Right ventricle myocardium superior (tissue), 1 donor: ENCODE results near the gene TMOD1. TPM values are rescaled to one million over a fixed set of nuclear protein-coding genes. Genes with fewer than 3 reads are reported as not detected.
A peak's percentile ranks its signal among the peaks of the same experiment; 100 is the strongest.
"Not testable (repeated sequence)": the region's sequence is repeated elsewhere in the genome, so short reads cannot be mapped to it uniquely, and the experiment has no call there.

Experiments
- ATAC-seq: fragments of 200-7000 bp; cut with Tn5 transposase; one replicate; pipeline ENCODE4 v1.9.1; 2020; ENCODE audit warnings: mild to moderate bottlenecking; ENCODE audit not compliant: poor library complexity
- DNase-seq: peaks from one replicate; pipeline ENCODE4 v3.0.0-alpha.2; 2020
- intact Hi-C: fragments of 100-400 bp; cut with DNase I; formaldehyde crosslinking; loops from one replicate; pipeline ENCODE4 v1.11.2; 2022
- total RNA-seq: library from RNA; stranded (reverse); fragmentation: NEBNext Ultra II Directional; extraction: Animal tissue kit (Norgen Biotek cat#: 25700); gene quantifications from one replicate; pipeline ENCODE4 v1.2.1, GENCODE V29; 2021
- donor health status: DM: no; HTN: yes; CAD: no; lungs with severe emphysema.

Gene TMOD1
- total RNA-seq, 1 donor from 2014 or later = 192 TPM

GRCh38 chr9:97491216-97491999, 10.1 kb upstream of the TMOD1 start:
- intact Hi-C loops = no loop called here
- ATAC-seq = no peak

GRCh38 chr9:97497558-97498375, 3.7 kb upstream of the TMOD1 start:
- DNase-seq, intact Hi-C loops, ATAC-seq: not testable (repeated sequence)

More at GRCh38 chr9:97491216-97491999, 10.1 kb upstream of the TMOD1 start:
- no peak for DNase-seq

GRCh38 chr9:97498846-97499245, 2.6 kb upstream of the TMOD1 start:
- intact Hi-C loops, DNase-seq, ATAC-seq: not testable (repeated sequence)

- ATAC-seq = no peak
- intact Hi-C loops = loop anchor here (10.0 kb wide), 2 partner anchors 55 to 95 kb away; no protein-coding TSS in a partner anchor
Measured at GRCh38 chr9:97500263-97500662, 1.2 kb upstream of the TMOD1 start.

GRCh38 chr9:97500765-97501176, 695 bp upstream of the TMOD1 start:
- DNase-seq = no peak
- intact Hi-C loops = loop anchor here (10.0 kb wide), 2 partner anchors 54 to 94 kb away; no protein-coding TSS in a partner anchor
- no peak for ATAC-seq

More at GRCh38 chr9:97500263-97500662, 1.2 kb upstream of the TMOD1 start:
- no peak for DNase-seq

- DNase-seq = no peak
- no peak for ATAC-seq
- intact Hi-C loops = loop anchor here (10.0 kb wide), 2 partner anchors 53 to 93 kb away; no protein-coding TSS in a partner anchor
Measured at GRCh38 chr9:97501972-97502221, 431 bp downstream of the TMOD1 start.

- intact Hi-C loops = loop anchor here (10.0 kb wide), 2 partner anchors 52 to 92 kb away; no protein-coding TSS in a partner anchor
- peak; percentile 52 for DNase-seq
Measured at GRCh38 chr9:97502222-97502983, 937 bp downstream of the TMOD1 start.

GRCh38 chr9:97502984-97503861, 1.8 kb downstream of the TMOD1 start:
- intact Hi-C loops = loop anchor here (10.0 kb wide), 2 partner anchors 52 to 92 kb away; no protein-coding TSS in a partner anchor
- ATAC-seq = peak; percentile 9
- DNase-seq = no peak

More at GRCh38 chr9:97502222-97502983, 937 bp downstream of the TMOD1 start:
- ATAC-seq = peak; percentile 53

- DNase-seq = no peak
- intact Hi-C loops = loop anchor here (10.0 kb wide), 2 partner anchors 51 to 91 kb away; no protein-coding TSS in a partner anchor
- ATAC-seq = no peak
Measured at GRCh38 chr9:97503862-97504210, 2.4 kb downstream of the TMOD1 start.

GRCh38 chr9:97504381-97505216, 3.1 kb downstream of the TMOD1 start:
- ATAC-seq (no peak), DNase-seq (no peak)
- intact Hi-C loops = loop anchor here (10.0 kb wide), 2 partner anchors 50 to 90 kb away; no protein-coding TSS in a partner anchor

- intact Hi-C loops = loop anchor here (10.0 kb wide), 2 partner anchors 49 to 89 kb away; no protein-coding TSS in a partner anchor
- no peak for DNase-seq
- no peak for ATAC-seq
Measured at GRCh38 chr9:97505845-97506244, 4.4 kb downstream of the TMOD1 start.

- intact Hi-C loops = loop anchor here (10.0 kb wide), 2 partner anchors 48 to 88 kb away; no protein-coding TSS in a partner anchor
- DNase-seq = no peak
- ATAC-seq = no peak
Measured at GRCh38 chr9:97506306-97506705, 4.8 kb downstream of the TMOD1 start.

- no peak for ATAC-seq
- intact Hi-C loops = loop anchor here (10.0 kb wide), 2 partner anchors 48 to 88 kb away; no protein-coding TSS in a partner anchor
Measured at GRCh38 chr9:97506787-97507186, 5.3 kb downstream of the TMOD1 start.

GRCh38 chr9:97507428-97507984, 6.0 kb downstream of the TMOD1 start:
- DNase-seq = no peak
- intact Hi-C loops = loop anchor here (10.0 kb wide), 2 partner anchors 47 to 87 kb away; no protein-coding TSS in a partner anchor
- ATAC-seq = no peak

More at GRCh38 chr9:97506787-97507186, 5.3 kb downstream of the TMOD1 start:
- no peak for DNase-seq

GRCh38 chr9:97508852-97509251, 7.4 kb downstream of the TMOD1 start:
- DNase-seq (no peak), ATAC-seq (no peak)

More at GRCh38 chr9:97508852-97509251, 7.4 kb downstream of the TMOD1 start:
- intact Hi-C loops = loop anchor here (10.0 kb wide), 2 partner anchors 46 to 86 kb away; no protein-coding TSS in a partner anchor
